ENCODE results near the gene ATAD3C. TPM values are rescaled to one million over a fixed set of nuclear protein-coding genes. Genes with fewer than 3 reads are reported as not detected.

Gene ATAD3C
- total and polyA plus RNA-seq, 2 of the 4 experiments (the other 2 are of a cell fraction), result not detected

DNA sequence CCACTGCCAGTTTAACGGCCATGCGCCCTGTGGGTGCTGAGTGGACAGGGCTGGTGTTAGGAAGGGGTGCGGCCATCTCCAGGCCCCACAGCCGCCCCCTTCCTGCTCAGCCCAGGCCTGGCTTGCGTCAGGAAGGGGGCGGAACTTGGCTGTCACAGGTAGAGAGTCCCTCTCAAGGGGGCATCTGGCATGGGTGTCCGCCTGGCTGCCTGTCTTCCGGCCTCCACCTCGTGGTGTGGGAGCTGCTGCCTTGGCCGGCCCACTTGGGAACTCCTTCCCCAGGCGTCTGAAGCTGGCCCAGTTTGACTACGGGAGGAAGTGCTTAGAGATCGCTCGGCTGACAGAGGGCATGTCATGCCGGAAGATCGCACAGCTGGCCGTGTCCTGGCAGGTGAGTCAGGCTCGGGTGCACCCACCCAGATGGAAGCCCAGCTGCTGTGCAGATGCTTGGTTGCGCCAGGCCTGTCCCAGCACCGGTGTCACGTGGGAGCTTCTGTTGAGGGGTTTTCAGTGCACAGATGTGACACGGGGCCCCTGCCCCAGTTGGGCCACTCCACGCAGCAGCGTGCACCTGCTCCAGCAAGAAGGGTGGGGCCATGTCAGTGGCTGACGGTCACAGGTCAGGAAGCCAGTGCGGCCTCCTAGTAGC is 13.0 kb downstream of the ATAD3C start:
- Histone ChIP-seq H2BK15ac (ENCODE audit: low read depth, low read length) (no peak overlapping the region), H4K5ac (ENCODE audit: low read depth, low read length) (no peak overlapping the region), H2BK20ac (ENCODE audit: low read depth, low read length) (no peak overlapping the region), H3K23ac (ENCODE audit: low read depth, low read length) (no peak overlapping the region), H3K4ac (ENCODE audit: low read depth, low read length) (no peak overlapping the region), H3K27ac (ENCODE audit: insufficient read depth, low read length) (no peak overlapping the region), H4K20me1 (ENCODE audit: insufficient read depth, low read length) (no peaks in the 10 kb centered on the region), H2AFZ (replicated peaks; ENCODE audit: low read length, poor library complexity) (peak overlapping the region; percentile 33), H4K8ac (ENCODE audit: low read depth in 2 of 2, low read length in 2 of 2) (no peak overlapping the region), H3K4me1 (ENCODE audit: control insufficient read depth, insufficient read depth, low read length) (no peaks in the 10 kb centered on the region), H3K79me1 (ENCODE audit: low read depth in 1 of 2, low read length in 2 of 2) (no peaks in the 10 kb centered on the region), H3K9me1 (ENCODE audit: insufficient read depth, low read length) (no peaks in the 10 kb centered on the region), H3K4me2 (ENCODE audit: low read depth, low read length) (no peak overlapping the region), H3K27me3 (ENCODE audit: control insufficient read depth, insufficient read depth, low read length) (no peaks in the 10 kb centered on the region), H3K36me3 (ENCODE audit: control insufficient read depth, insufficient read depth, low read length) (no peaks in the 10 kb centered on the region), H2BK5ac (ENCODE audit: low read depth, low read length, poor library complexity, severe bottlenecking) (no peak overlapping the region), H4K91ac (ENCODE audit: insufficient read depth, low read depth, low read length) (no peak overlapping the region), H3K18ac (ENCODE audit: low read depth, low read length) (no peak overlapping the region), H3K14ac (replicated peaks; ENCODE audit: low read depth, low read length) (no peak overlapping the region), H3K9me3 (ENCODE audit: control insufficient read depth, insufficient read depth, low read length) (no peaks in the 10 kb centered on the region), H2AK9ac (replicated peaks; ENCODE audit: low read depth, low read length, poor library complexity) (no peak overlapping the region), H3K9ac (ENCODE audit: low read depth, low read length) (no peak overlapping the region), H2BK120ac (ENCODE audit: low read depth, low read length) (no peak overlapping the region), H3K4me3 (ENCODE audit: insufficient read depth, low read depth, low read length) (no peak overlapping the region), H3K56ac (ENCODE audit: extremely low read depth, insufficient read depth, low read length) (no peak overlapping the region), H2AK5ac (ENCODE audit: low read depth, low read length) (no peak overlapping the region)
- intact Hi-C loops (cut with micrococcal nuclease) (no loop called here), in situ Hi-C loops (cut with MboI; ENCODE audit: low sequenced_read_pairs) (no loop called here), dilution Hi-C loops (cut with HindIII; ENCODE audit: low sequenced_read_pairs, unreplicated experiment) (no loop called here)
- ChIA-PET POLR2A (ENCODE audit: unreplicated experiment) (no interaction called here), CTCF (no interaction called here)
- DNase-seq, result no peak
- 86% methylated on average over 9 of the region's 26 CpGs; no CpG with 5 or more reads in 1 of the 2 experiments for WGBS, 2 experiments (ENCODE audit: extremely low coverage in 2 of 2, insufficient read length in 1 of 2)
- ATAC-seq (ENCODE audit: low read depth), result no peak
- BruUV-seq (replicated peaks), result no TSS peak
- TF ChIP-seq RCOR1 (IDR thresholded peaks at IDR 0.05; ENCODE audit: insufficient replicate concordance, low read length) (no peak), ELK1 (IDR thresholded peaks at IDR 0.05; ENCODE audit: borderline replicate concordance, low read depth, low read length) (no peak), FOS (IDR thresholded peaks at IDR 0.05; ENCODE audit: low read depth, low read length) (no peak), CEBPB (IDR thresholded peaks at IDR 0.05; ENCODE audit: low read depth, low read length) (no peak), MAZ (IDR thresholded peaks at IDR 0.05; ENCODE audit: borderline replicate concordance, low read depth, low read length) (no peak), POLR2A (IDR thresholded peaks at IDR 0.05; ENCODE audit: low read depth, low read length) (no peak), RFX5 (IDR thresholded peaks at IDR 0.05; ENCODE audit: low read depth, low read length) (no peak)
- TF ChIP-seq, protein P1, sequence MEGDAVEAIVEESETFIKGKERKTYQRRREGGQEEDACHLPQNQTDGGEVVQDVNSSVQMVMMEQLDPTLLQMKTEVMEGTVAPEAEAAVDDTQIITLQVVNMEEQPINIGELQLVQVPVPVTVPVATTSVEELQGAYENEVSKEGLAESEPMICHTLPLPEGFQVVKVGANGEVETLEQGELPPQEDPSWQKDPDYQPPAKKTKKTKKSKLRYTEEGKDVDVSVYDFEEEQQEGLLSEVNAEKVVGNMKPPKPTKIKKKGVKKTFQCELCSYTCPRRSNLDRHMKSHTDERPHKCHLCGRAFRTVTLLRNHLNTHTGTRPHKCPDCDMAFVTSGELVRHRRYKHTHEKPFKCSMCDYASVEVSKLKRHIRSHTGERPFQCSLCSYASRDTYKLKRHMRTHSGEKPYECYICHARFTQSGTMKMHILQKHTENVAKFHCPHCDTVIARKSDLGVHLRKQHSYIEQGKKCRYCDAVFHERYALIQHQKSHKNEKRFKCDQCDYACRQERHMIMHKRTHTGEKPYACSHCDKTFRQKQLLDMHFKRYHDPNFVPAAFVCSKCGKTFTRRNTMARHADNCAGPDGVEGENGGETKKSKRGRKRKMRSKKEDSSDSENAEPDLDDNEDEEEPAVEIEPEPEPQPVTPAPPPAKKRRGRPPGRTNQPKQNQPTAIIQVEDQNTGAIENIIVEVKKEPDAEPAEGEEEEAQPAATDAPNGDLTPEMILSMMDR (conservative IDR thresholded peaks at IDR 0.05; ENCODE audit: low read depth, low read length), result no peak
